Inflammatory macrophage treated with lipopolysaccharide for 4 hours (primary cell): ENCODE measurements around the gene ACRBP.

ENCODE experiments used
- DNase-seq: peaks from one replicate; pipeline ENCODE4 v3.0.0-alpha.2; 2020

ACRBP gene

GRCh38 chr12:6647083-6647604 is at the start of gene ACRBP:
ACRBP (minus strand) TSS chr12:6647432; CDS start chr12:6647366, 66 bp downstream.
- DNase-seq, result peak; percentile 80

GRCh38 chr12:6695313-6696045 is 48.2 kb upstream of the ACRBP start:
- no peak for DNase-seq

- DNase-seq, result no peak
These were observed 47.5 kb upstream of the ACRBP start for GRCh38 chr12:6694701-6695100.

- no peak for DNase-seq
These were observed 46.7 kb upstream of the ACRBP start for GRCh38 chr12:6693832-6694355.

- DNase-seq, result no peak
These were observed 45.7 kb upstream of the ACRBP start for GRCh38 chr12:6692888-6693287.

- DNase-seq, result no peak
These were observed 44.2 kb upstream of the ACRBP start for GRCh38 chr12:6691473-6691872.

- peak; percentile 100 for DNase-seq
These were observed 42.0 kb upstream of the ACRBP start, which contains the start of gene ZNF384 for GRCh38 chr12:6688999-6689882. ZNF384 (minus strand) TSS chr12:6689375; CDS start chr12:6679520, 9,855 bp downstream.

- peak; percentile 30 for DNase-seq
These were observed 41.3 kb upstream of the ACRBP start for GRCh38 chr12:6688543-6688998.

- DNase-seq, result no peak
These were observed 38.6 kb upstream of the ACRBP start for GRCh38 chr12:6685814-6686213.

GRCh38 chr12:6684609-6685008 is 37.4 kb upstream of the ACRBP start:
- peak; percentile 64 for DNase-seq

- no peak for DNase-seq
These were observed 29.7 kb upstream of the ACRBP start for GRCh38 chr12:6676962-6677361.

- no peak for DNase-seq
These were observed 24.9 kb upstream of the ACRBP start for GRCh38 chr12:6672143-6672542.

- DNase-seq, result no peak
These were observed 20.5 kb upstream of the ACRBP start for GRCh38 chr12:6667559-6668210.

GRCh38 chr12:6666211-6666610 is 19.0 kb upstream of the ACRBP start:
- DNase-seq, result no peak

GRCh38 chr12:6664902-6665301 is 17.7 kb upstream of the ACRBP start:
- peak; percentile 69 for DNase-seq

GRCh38 chr12:6662906-6663742 is 15.9 kb upstream of the ACRBP start, which contains the start of gene ING4:
ING4 (minus strand) TSS chr12:6663119; CDS start chr12:6663101, 18 bp downstream.
- peak; percentile 100 for DNase-seq

- DNase-seq, result peak; percentile 18
These were observed 15.3 kb upstream of the ACRBP start for GRCh38 chr12:6662602-6662905.

GRCh38 chr12:6653987-6654386 is 6.8 kb upstream of the ACRBP start:
- DNase-seq, result no peak

- no peak for DNase-seq
These were observed 6.1 kb upstream of the ACRBP start for GRCh38 chr12:6653342-6653741.

- no peak for DNase-seq
These were observed 5.2 kb upstream of the ACRBP start for GRCh38 chr12:6652391-6652790.

- no peak for DNase-seq
These were observed 3.6 kb upstream of the ACRBP start for GRCh38 chr12:6650832-6651231.
